Measurements from ENCODE around the gene MOCS1. TPM values are rescaled to one million over a fixed set of nuclear protein-coding genes. Genes with fewer than 3 reads are reported as not detected.

Gene MOCS1
- total RNA-seq, 1 donor from 2014 or later, result 22.9 TPM

DNA sequence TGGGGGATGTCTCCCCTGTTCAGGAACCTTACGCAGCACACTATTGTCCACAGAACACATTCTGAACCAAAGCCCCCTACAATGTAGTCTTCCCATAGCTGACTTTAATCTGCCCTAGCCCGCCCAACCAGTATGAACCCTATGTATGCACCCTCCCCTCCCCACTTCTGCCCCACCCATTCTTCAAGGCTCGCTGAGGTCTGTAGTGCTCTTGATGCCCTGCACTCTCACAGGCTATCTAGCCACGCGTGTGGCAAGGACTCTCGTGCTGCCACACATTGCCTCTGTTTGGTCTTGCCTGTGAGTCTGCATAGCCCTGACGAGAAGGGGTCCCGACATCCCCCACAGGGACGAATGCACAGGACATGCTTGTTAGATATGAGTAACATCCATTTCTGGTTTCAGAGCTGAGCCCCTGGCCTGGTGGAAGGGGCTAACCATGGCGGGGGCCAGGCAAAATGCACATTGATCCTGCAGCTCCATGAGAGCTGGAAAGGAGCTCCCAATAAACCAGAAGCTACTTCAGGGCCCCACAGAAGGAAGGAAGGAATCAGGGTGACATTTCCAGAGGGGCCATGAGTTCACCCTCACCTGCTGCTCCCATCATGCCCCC is 22.6 kb downstream of the MOCS1 start:
- Histone ChIP-seq H3K36me3 (peaks cover 89% of the 10 kb centered on the region), H3K4me3 (no peak overlapping the region), H3K27me3 (ENCODE audit: low read depth) (no peaks in the 10 kb centered on the region), H3K9me3 (no peaks in the 10 kb centered on the region), H3K27ac (no peak overlapping the region), H3K4me1 (no peaks in the 10 kb centered on the region)
- DNase-seq (no peak), ATAC-seq (peak; percentile 29 to 54)
- intact Hi-C loops (cut with DNase I), result no loop called here
- TF ChIP-seq, protein P1, sequence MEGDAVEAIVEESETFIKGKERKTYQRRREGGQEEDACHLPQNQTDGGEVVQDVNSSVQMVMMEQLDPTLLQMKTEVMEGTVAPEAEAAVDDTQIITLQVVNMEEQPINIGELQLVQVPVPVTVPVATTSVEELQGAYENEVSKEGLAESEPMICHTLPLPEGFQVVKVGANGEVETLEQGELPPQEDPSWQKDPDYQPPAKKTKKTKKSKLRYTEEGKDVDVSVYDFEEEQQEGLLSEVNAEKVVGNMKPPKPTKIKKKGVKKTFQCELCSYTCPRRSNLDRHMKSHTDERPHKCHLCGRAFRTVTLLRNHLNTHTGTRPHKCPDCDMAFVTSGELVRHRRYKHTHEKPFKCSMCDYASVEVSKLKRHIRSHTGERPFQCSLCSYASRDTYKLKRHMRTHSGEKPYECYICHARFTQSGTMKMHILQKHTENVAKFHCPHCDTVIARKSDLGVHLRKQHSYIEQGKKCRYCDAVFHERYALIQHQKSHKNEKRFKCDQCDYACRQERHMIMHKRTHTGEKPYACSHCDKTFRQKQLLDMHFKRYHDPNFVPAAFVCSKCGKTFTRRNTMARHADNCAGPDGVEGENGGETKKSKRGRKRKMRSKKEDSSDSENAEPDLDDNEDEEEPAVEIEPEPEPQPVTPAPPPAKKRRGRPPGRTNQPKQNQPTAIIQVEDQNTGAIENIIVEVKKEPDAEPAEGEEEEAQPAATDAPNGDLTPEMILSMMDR (IDR thresholded peaks at IDR 0.05), result no peak

DNA sequence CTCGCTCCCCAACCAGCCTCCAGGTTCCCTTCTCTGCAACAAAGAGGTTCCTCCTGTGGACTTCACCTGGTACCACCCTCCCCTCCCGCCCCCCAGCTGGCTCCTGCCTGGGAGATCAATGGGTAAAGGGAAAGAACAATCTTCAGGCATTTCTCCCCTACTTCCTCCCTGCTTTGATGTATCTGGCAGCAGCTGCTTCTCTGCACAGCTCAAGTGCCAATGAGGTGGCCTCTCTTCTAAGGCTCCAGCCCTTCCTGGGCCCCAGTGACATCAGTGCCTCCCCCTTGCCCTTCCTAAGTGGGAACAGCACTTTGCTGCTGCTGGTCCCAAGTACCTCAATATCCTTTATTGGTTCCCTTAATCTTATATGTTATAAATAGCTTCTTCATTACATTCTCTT is 23.5 kb downstream of the MOCS1 start:
- no peak overlapping the region for H3K27ac ChIP-seq
- no peaks in the 10 kb centered on the region for H3K9me3 ChIP-seq
- H3K36me3 ChIP-seq, result peaks cover 88% of the 10 kb centered on the region
- TF ChIP-seq, protein P1 (IDR thresholded peaks at IDR 0.05), result no peak
- no peak for ATAC-seq
- H3K27me3 ChIP-seq (ENCODE audit: low read depth), result no peaks in the 10 kb centered on the region
- H3K4me1 ChIP-seq, result no peaks in the 10 kb centered on the region
- no peak overlapping the region for H3K4me3 ChIP-seq
- intact Hi-C loops (cut with DNase I), result no loop called here
- no peak for DNase-seq

DNA sequence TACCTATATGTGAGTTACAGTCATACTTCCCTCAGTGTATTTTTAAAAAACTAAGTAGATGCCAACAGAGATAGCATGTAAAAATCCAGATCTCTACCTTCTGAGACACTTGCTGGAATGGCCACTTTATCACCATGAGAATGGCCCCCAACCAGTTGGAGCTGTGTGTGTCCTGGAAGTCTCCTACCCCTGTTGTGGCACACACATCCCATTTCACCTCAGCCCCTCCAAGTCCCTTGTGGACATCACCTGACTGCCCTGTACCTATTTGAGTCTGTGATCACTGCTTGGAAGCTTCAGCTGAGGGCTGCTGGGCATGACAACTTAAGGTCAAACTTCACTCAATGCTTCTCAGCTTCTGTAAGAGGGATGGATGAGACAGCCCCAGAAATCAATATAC is 24.1 kb downstream of the MOCS1 start:
- no peak for DNase-seq
- intact Hi-C loops (cut with DNase I), result no loop called here
- ATAC-seq, result no peak

DNA sequence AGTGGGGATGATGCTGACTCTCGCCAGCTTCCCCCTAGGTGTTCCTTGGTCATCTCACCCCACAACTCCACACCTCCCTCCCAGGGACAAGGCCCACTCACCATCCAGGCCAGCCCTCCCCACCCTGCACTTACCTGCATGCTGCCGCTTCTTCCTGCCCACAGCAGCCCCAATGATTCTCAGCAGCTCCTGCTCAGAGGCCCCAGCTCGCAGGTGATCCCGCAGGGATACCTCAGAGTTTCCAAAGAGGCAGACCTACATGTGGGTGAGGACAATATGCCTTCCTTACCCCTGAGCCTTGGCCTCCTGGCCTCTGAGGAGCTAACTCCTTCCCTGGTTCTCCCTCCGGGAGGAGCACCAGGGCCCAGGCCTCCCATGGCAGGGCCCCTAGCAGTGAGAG is 24.6 kb downstream of the MOCS1 start:
- intact Hi-C loops (cut with DNase I), result no loop called here
- Histone ChIP-seq H3K4me1 (no peaks in the 10 kb centered on the region), H3K27me3 (ENCODE audit: low read depth) (no peaks in the 10 kb centered on the region), H3K9me3 (no peaks in the 10 kb centered on the region), H3K27ac (no peak overlapping the region), H3K36me3 (peaks cover 81% of the 10 kb centered on the region), H3K4me3 (no peak overlapping the region)
- ATAC-seq, result no peak
- no peak for DNase-seq
- TF ChIP-seq, protein P1 (IDR thresholded peaks at IDR 0.05), result no peak

More for the DNA sequence above, 24.1 kb downstream of the MOCS1 start:
- TF ChIP-seq, protein P1 (IDR thresholded peaks at IDR 0.05), result no peak
- Histone ChIP-seq H3K36me3 (peaks cover 85% of the 10 kb centered on the region), H3K27ac (no peak overlapping the region), H3K4me1 (no peaks in the 10 kb centered on the region), H3K9me3 (no peaks in the 10 kb centered on the region), H3K27me3 (ENCODE audit: low read depth) (no peaks in the 10 kb centered on the region), H3K4me3 (no peak overlapping the region)

DNA sequence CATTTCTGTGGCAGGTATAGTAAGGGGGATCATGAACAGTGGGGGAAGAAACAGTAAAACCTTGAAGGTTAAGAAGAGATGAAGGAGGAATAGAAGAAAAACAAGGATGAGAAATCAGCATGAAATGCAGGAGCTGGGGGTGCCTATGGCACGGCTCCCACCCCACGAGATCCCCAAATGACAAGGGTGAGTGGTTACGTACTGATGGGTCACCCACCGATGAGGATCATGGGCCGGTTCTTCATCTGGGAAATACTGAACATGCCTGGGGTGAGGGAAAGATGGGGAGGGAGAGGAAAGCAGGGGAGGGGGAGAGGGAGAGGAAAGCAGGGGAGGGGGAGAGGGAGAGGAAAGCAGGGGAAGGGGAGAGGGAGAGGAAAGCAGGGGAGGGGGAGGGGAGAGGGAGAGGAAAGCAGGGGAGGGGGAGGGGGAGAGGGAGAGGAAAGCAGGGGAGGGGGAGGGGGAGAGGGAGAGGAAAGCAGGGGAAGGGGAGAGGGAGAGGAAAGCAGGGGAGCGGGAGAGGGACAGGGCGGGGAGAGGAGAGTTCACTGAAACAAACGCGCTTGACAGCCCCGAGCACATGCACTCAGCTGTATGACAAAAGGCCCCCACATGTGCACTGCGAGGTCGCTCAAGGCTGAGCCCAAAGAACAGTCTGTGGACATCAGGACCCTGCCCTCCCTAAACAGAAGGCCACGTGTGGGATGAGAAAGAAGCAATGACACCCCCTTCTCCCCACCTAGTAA is 25.3 kb downstream of the MOCS1 start:
- intact Hi-C loops (cut with DNase I), result no loop called here
- ATAC-seq, result no peak
- Histone ChIP-seq H3K4me3 (no peak overlapping the region), H3K4me1 (no peaks in the 10 kb centered on the region), H3K27ac (no peak overlapping the region), H3K27me3 (ENCODE audit: low read depth) (no peaks in the 10 kb centered on the region), H3K36me3 (peaks cover 74% of the 10 kb centered on the region), H3K9me3 (no peaks in the 10 kb centered on the region)
- DNase-seq, result no peak
- TF ChIP-seq, protein P1 (IDR thresholded peaks at IDR 0.05), result no peak
